DOHH2 (cell line): ENCODE results near the gene HERC3.

Experiments
- EZH2phosphoT487 ChIP-seq: fragments of 200-600 bp; sonication (generic); IDR thresholded peaks from 2 replicates; pipeline ENCODE4 v1.6.1; 2017; ENCODE audit warnings: borderline replicate concordance, mild to moderate bottlenecking, antibody characterized with exemption, low read length, moderate library complexity, mixed read lengths
- TF ChIP-seq, protein P1 (sequence below): fragments of 200-600 bp; sonication (generic); IDR thresholded peaks from one replicate; pipeline ENCODE4 v1.5.1; 2014; ENCODE audit warnings: antibody characterized with exemption, mild to moderate bottlenecking, low read depth, low read length; ENCODE audit not compliant: poor library complexity, severe bottlenecking

DNA sequence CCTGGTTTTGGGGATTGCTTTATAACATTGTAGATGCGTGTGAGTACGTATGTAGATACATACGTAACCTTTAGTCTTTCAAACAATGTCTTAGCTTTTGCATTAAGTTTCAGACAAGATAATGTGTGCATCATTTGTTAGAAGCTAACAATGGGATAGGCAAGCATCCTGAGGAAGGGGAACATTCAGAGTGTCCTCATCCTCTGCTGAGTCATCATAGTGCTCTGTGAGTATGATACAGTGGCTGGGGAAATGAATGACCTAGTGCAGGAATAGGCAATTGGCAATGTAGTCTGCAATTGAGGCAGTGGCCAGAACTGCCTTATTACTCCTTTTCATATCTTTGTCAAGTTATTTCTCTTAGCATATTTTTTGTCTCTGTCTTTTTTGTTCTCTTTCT is 98.1 kb downstream of the HERC3 start:
- TF ChIP-seq, protein P1, sequence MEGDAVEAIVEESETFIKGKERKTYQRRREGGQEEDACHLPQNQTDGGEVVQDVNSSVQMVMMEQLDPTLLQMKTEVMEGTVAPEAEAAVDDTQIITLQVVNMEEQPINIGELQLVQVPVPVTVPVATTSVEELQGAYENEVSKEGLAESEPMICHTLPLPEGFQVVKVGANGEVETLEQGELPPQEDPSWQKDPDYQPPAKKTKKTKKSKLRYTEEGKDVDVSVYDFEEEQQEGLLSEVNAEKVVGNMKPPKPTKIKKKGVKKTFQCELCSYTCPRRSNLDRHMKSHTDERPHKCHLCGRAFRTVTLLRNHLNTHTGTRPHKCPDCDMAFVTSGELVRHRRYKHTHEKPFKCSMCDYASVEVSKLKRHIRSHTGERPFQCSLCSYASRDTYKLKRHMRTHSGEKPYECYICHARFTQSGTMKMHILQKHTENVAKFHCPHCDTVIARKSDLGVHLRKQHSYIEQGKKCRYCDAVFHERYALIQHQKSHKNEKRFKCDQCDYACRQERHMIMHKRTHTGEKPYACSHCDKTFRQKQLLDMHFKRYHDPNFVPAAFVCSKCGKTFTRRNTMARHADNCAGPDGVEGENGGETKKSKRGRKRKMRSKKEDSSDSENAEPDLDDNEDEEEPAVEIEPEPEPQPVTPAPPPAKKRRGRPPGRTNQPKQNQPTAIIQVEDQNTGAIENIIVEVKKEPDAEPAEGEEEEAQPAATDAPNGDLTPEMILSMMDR, result no peak
- no peak for TF ChIP-seq EZH2phosphoT487
